Measurements from ENCODE around the gene IGLL1. TPM values are rescaled to one million over a fixed set of nuclear protein-coding genes. Genes with fewer than 3 reads are reported as not detected.

Gene IGLL1
- polyA plus RNA-seq, 1 donor (not counting 4 experiments of a cell fraction or from before 2014, with no cell fraction given): not detected

DNA sequence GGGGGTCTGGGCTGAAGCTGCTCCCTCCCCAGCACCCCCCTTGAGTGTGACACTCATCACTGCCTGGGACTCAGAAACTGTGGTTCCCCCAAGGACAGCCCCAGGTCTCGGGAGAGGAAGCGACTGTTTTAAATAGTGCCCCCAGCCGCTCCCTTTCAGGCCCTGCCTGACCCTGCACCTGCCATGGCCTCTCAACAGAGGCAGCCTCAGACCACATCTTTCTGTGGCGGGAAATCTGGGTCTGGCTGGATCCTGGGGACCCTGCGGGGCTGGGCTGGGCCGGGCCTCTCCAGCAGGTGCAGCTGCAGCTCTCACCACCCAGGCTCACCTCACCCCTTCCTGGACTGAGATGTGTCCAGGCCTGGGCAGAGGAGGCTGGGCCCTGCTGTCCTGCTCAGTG, 3.7 kb upstream of the IGLL1 start:
- Histone ChIP-seq H3K4me1 (ENCODE audit: control insufficient read depth, extremely low read depth, insufficient read depth, low read length) (no peaks in the 10 kb centered on the region), H3K9me1 (ENCODE audit: control insufficient read depth, extremely low read depth, insufficient read depth, low read length) (no peaks in the 10 kb centered on the region), H4K20me1 (ENCODE audit: control insufficient read depth, extremely low read depth, insufficient read depth, low read length) (no peaks in the 10 kb centered on the region), H3K36me3 (ENCODE audit: control insufficient read depth in 2 of 2, extremely low read depth in 1 of 2, insufficient read depth in 2 of 2, low read length in 2 of 2) (no peaks in the 10 kb centered on the region), H3K4me3 (ENCODE audit: control insufficient read depth in 2 of 3, extremely low read depth in 1 of 3, insufficient read depth in 2 of 3, low read depth in 1 of 3, low read length in 3 of 3) (no peak overlapping the region), H3K27ac (ENCODE audit: control insufficient read depth, insufficient read depth, low read length) (no peak overlapping the region), H3K9ac (ENCODE audit: control insufficient read depth, extremely low read depth, insufficient read depth, low read length) (no peak overlapping the region), H3K27me3 (ENCODE audit: control insufficient read depth, extremely low read depth, insufficient read depth, low read length) (peaks cover 4% of the 10 kb centered on the region), H3K4me2 (ENCODE audit: control insufficient read depth, extremely low read depth, insufficient read depth, low read depth, low read length) (no peak overlapping the region), H3K79me2 (ENCODE audit: control insufficient read depth, insufficient read depth, low read length) (no peaks in the 10 kb centered on the region), H3K9me3 (ENCODE audit: control insufficient read depth, low read depth, low read length) (no peaks in the 10 kb centered on the region), H2AFZ (ENCODE audit: control insufficient read depth, low read length) (no peak overlapping the region)
- FAIRE-seq (no peak), DNase-seq (ENCODE audit: low read depth, low spot score) (no peak)
- dilution Hi-C loops (cut with MboI; ENCODE audit: extremely low pct_ligation_motif_present, low sequenced_read_pairs): no loop called here
- TF ChIP-seq, protein P1, sequence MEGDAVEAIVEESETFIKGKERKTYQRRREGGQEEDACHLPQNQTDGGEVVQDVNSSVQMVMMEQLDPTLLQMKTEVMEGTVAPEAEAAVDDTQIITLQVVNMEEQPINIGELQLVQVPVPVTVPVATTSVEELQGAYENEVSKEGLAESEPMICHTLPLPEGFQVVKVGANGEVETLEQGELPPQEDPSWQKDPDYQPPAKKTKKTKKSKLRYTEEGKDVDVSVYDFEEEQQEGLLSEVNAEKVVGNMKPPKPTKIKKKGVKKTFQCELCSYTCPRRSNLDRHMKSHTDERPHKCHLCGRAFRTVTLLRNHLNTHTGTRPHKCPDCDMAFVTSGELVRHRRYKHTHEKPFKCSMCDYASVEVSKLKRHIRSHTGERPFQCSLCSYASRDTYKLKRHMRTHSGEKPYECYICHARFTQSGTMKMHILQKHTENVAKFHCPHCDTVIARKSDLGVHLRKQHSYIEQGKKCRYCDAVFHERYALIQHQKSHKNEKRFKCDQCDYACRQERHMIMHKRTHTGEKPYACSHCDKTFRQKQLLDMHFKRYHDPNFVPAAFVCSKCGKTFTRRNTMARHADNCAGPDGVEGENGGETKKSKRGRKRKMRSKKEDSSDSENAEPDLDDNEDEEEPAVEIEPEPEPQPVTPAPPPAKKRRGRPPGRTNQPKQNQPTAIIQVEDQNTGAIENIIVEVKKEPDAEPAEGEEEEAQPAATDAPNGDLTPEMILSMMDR (optimal IDR thresholded peaks at IDR 0.05 in 1 of 3, IDR thresholded peaks at IDR 0.05 in 1 of 3, conservative IDR thresholded peaks at IDR 0.05 in 1 of 3; ENCODE audit: extremely low read depth in 1 of 3, insufficient read depth in 2 of 3, low read length in 3 of 3): no peak

GRCh38 chr22:23583153-23583552, 3.1 kb upstream of the IGLL1 start:
- FAIRE-seq: no peak
- Histone ChIP-seq H3K9ac (ENCODE audit: control insufficient read depth, extremely low read depth, insufficient read depth, low read length) (no peak overlapping the region), H4K20me1 (ENCODE audit: control insufficient read depth, extremely low read depth, insufficient read depth, low read length) (no peaks in the 10 kb centered on the region), H2AFZ (ENCODE audit: control insufficient read depth, low read length) (no peak overlapping the region), H3K36me3 (ENCODE audit: control insufficient read depth in 2 of 2, extremely low read depth in 1 of 2, insufficient read depth in 2 of 2, low read length in 2 of 2) (no peaks in the 10 kb centered on the region), H3K27me3 (ENCODE audit: control insufficient read depth, extremely low read depth, insufficient read depth, low read length) (peaks cover 4% of the 10 kb centered on the region), H3K4me2 (ENCODE audit: control insufficient read depth, extremely low read depth, insufficient read depth, low read depth, low read length) (no peak overlapping the region), H3K9me3 (ENCODE audit: control insufficient read depth, low read depth, low read length) (no peaks in the 10 kb centered on the region), H3K4me3 (ENCODE audit: control insufficient read depth in 2 of 3, extremely low read depth in 1 of 3, insufficient read depth in 2 of 3, low read depth in 1 of 3, low read length in 3 of 3) (no peak overlapping the region), H3K79me2 (ENCODE audit: control insufficient read depth, insufficient read depth, low read length) (no peaks in the 10 kb centered on the region), H3K27ac (ENCODE audit: control insufficient read depth, insufficient read depth, low read length) (no peak overlapping the region), H3K9me1 (ENCODE audit: control insufficient read depth, extremely low read depth, insufficient read depth, low read length) (no peaks in the 10 kb centered on the region), H3K4me1 (ENCODE audit: control insufficient read depth, extremely low read depth, insufficient read depth, low read length) (no peaks in the 10 kb centered on the region)
- TF ChIP-seq EZH2 (IDR thresholded peaks at IDR 0.05; ENCODE audit: low read length): no peak
- TF ChIP-seq, protein P1 (optimal IDR thresholded peaks at IDR 0.05 in 1 of 3, IDR thresholded peaks at IDR 0.05 in 1 of 3, conservative IDR thresholded peaks at IDR 0.05 in 1 of 3; ENCODE audit: extremely low read depth in 1 of 3, insufficient read depth in 2 of 3, low read length in 3 of 3): no peak
- dilution Hi-C loops (cut with MboI; ENCODE audit: extremely low pct_ligation_motif_present, low sequenced_read_pairs): no loop called here
- no peak for DNase-seq (ENCODE audit: low read depth, low spot score)
